ENCODE measurements around the gene CLEC16A.

Gene CLEC16A

GRCh38 chr16:11036040-11036439 is 91.7 kb downstream of the CLEC16A start:
- no peaks in the 10 kb centered on the region for H3K79me2 ChIP-seq (ENCODE audit: control insufficient read depth, low read length)
- no peaks in the 10 kb centered on the region for H3K9me3 ChIP-seq (ENCODE audit: control insufficient read depth, insufficient read depth, low read length)
- H3F3A ChIP-seq (ENCODE audit: control insufficient read depth, insufficient read depth), result no peaks in the 10 kb centered on the region
- TF ChIP-seq EZH2phosphoT487 (IDR thresholded peaks at IDR 0.05; ENCODE audit: borderline replicate concordance, low read length) (no peak), CTCF (IDR thresholded peaks at IDR 0.05; ENCODE audit: low read depth, low read length, poor library complexity, severe bottlenecking) (no peak)
- H3K9me2 ChIP-seq (replicated peaks; ENCODE audit: control insufficient read depth, low read length), result no peaks in the 10 kb centered on the region
- H3K4me3 ChIP-seq (ENCODE audit: low read length), result no peak overlapping the region
- H3K27ac ChIP-seq (ENCODE audit: low read depth, low read length), result no peak overlapping the region
- H3K36me3 ChIP-seq (ENCODE audit: control insufficient read depth, low read length), result peaks cover 27% of the 10 kb centered on the region
- H3K4me2 ChIP-seq (ENCODE audit: low read length), result no peak overlapping the region
- H3K4me1 ChIP-seq (ENCODE audit: control insufficient read depth, low read length), result no peaks in the 10 kb centered on the region
- H4K20me1 ChIP-seq (ENCODE audit: control insufficient read depth, insufficient read depth, low read depth, low read length), result no peaks in the 10 kb centered on the region
- H3K27me3 ChIP-seq (ENCODE audit: control insufficient read depth, low read length), result no peaks in the 10 kb centered on the region

GRCh38 chr16:11036868-11037410 is 92.6 kb downstream of the CLEC16A start:
- Histone ChIP-seq H3K4me3 (ENCODE audit: low read length) (no peak overlapping the region), H3K27me3 (ENCODE audit: control insufficient read depth, low read length) (no peaks in the 10 kb centered on the region), H3K9me3 (ENCODE audit: control insufficient read depth, insufficient read depth, low read length) (no peaks in the 10 kb centered on the region), H3K4me1 (ENCODE audit: control insufficient read depth, low read length) (no peaks in the 10 kb centered on the region), H3K9me2 (replicated peaks; ENCODE audit: control insufficient read depth, low read length) (no peaks in the 10 kb centered on the region), H3K36me3 (ENCODE audit: control insufficient read depth, low read length) (peaks cover 29% of the 10 kb centered on the region), H3K27ac (ENCODE audit: low read depth, low read length) (no peak overlapping the region), H3K4me2 (ENCODE audit: low read length) (no peak overlapping the region), H3F3A (ENCODE audit: control insufficient read depth, insufficient read depth) (no peaks in the 10 kb centered on the region), H3K79me2 (ENCODE audit: control insufficient read depth, low read length) (no peaks in the 10 kb centered on the region), H4K20me1 (ENCODE audit: control insufficient read depth, insufficient read depth, low read depth, low read length) (no peaks in the 10 kb centered on the region)
- TF ChIP-seq CTCF (IDR thresholded peaks at IDR 0.05; ENCODE audit: low read depth, low read length, poor library complexity, severe bottlenecking) (no peak), EZH2phosphoT487 (IDR thresholded peaks at IDR 0.05; ENCODE audit: borderline replicate concordance, low read length) (no peak)

- no peaks in the 10 kb centered on the region for H3K9me2 ChIP-seq (replicated peaks; ENCODE audit: control insufficient read depth, low read length)
- TF ChIP-seq EZH2phosphoT487 (IDR thresholded peaks at IDR 0.05; ENCODE audit: borderline replicate concordance, low read length), result no peak
- TF ChIP-seq CTCF (IDR thresholded peaks at IDR 0.05; ENCODE audit: low read depth, low read length, poor library complexity, severe bottlenecking), result no peak
- H4K20me1 ChIP-seq (ENCODE audit: control insufficient read depth, insufficient read depth, low read depth, low read length), result no peaks in the 10 kb centered on the region
- H3K27me3 ChIP-seq (ENCODE audit: control insufficient read depth, low read length), result no peaks in the 10 kb centered on the region
- no peak overlapping the region for H3K27ac ChIP-seq (ENCODE audit: low read depth, low read length)
- H3K4me2 ChIP-seq (ENCODE audit: low read length), result no peak overlapping the region
- no peaks in the 10 kb centered on the region for H3K9me3 ChIP-seq (ENCODE audit: control insufficient read depth, insufficient read depth, low read length)
- peaks cover 39% of the 10 kb centered on the region for H3K36me3 ChIP-seq (ENCODE audit: control insufficient read depth, low read length)
- no peaks in the 10 kb centered on the region for H3K79me2 ChIP-seq (ENCODE audit: control insufficient read depth, low read length)
- no peak overlapping the region for H3K4me3 ChIP-seq (ENCODE audit: low read length)
- H3F3A ChIP-seq (ENCODE audit: control insufficient read depth, insufficient read depth), result no peaks in the 10 kb centered on the region
- no peaks in the 10 kb centered on the region for H3K4me1 ChIP-seq (ENCODE audit: control insufficient read depth, low read length)
These were observed 93.9 kb downstream of the CLEC16A start for GRCh38 chr16:11038305-11038704.
